A549 (cell line): ENCODE data around the gene DSCAML1.

ENCODE experiments used
- BHLHE40 ChIP-seq: IDR thresholded peaks from 2 replicates; pipeline ENCODE4 v1.6.1; 2012; ENCODE audit warnings: low read depth, low read length, inconsistent platforms
- CHD2 ChIP-seq: fragments of 150-350 bp; IDR thresholded peaks from 2 replicates; pipeline ENCODE4 v1.6.1; 2014; ENCODE audit warnings: low read length; ENCODE audit not compliant: partially characterized antibody
- CTCF ChIP-seq: fragments of >200 bp; sonication (Bioruptor Twin); formaldehyde crosslinking; IDR thresholded peaks from 3 replicates; pipeline ENCODE4 v1.5.1; 2016
- JUN ChIP-seq, 2 experiments: fragments of >200 bp; sonication (Bioruptor Twin); formaldehyde crosslinking; IDR thresholded peaks; 2 replicates in 1 of 2; 3 replicates in 1 of 2; pipeline ENCODE4 v1.6.1; 2016 to 2017
- POLR2A ChIP-seq: IDR thresholded peaks from 2 replicates; pipeline ENCODE4 v1.6.1; 2012; ENCODE audit warnings: mild to moderate bottlenecking, low read length
- SMC3 ChIP-seq: fragments of >200 bp; sonication (Bioruptor Twin); formaldehyde crosslinking; IDR thresholded peaks from 3 replicates; pipeline ENCODE4 v1.6.1; 2018; ENCODE audit warnings: inconsistent platforms
- USF2 ChIP-seq: fragments of 450-650 bp; IDR thresholded peaks from 2 replicates; pipeline ENCODE4 v1.6.1; 2014; ENCODE audit warnings: antibody characterized with exemption
- TF ChIP-seq, protein P1 (sequence below): IDR thresholded peaks from 2 replicates; pipeline ENCODE4 v1.6.1; 2012; ENCODE audit warnings: low read depth, borderline replicate concordance

- TF ChIP-seq CHD2 (no peak), JUN (IDR thresholded peaks at IDR 0.05) (no peak), CTCF (no peak), BHLHE40 (no peak), USF2 (no peak), SMC3 (no peak), POLR2A (no peak)
- TF ChIP-seq, protein P1, sequence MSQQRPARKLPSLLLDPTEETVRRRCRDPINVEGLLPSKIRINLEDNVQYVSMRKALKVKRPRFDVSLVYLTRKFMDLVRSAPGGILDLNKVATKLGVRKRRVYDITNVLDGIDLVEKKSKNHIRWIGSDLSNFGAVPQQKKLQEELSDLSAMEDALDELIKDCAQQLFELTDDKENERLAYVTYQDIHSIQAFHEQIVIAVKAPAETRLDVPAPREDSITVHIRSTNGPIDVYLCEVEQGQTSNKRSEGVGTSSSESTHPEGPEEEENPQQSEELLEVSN, result no peak
Measured at GRCh38 chr11:117749541-117749910, 47.5 kb downstream of the DSCAML1 start.
